Ecto neural progenitor cell (in vitro differentiated cells): ENCODE results near the gene SPIRE2.
"Not testable (repeated sequence)": the region's sequence is repeated elsewhere in the genome, so short reads cannot be mapped to it uniquely, and the experiment has no call there.

Source experiments
- DNase-seq: peaks from one replicate; pipeline ENCODE4 v3.0.0-alpha.2; 2018; ENCODE audit warnings: low spot score

SPIRE2 gene

GRCh38 chr16:89828199-89828869 is at the start of gene SPIRE2:
Gene SPIRE2 (plus strand): TSS chr16:89828475. CDS start chr16:89828551, 76 bp downstream.
- DNase-seq: peak; percentile 91

GRCh38 chr16:89779231-89779908 is 48.9 kb upstream of the SPIRE2 start:
- DNase-seq: no peak

- DNase-seq: no peak
Measured at GRCh38 chr16:89779909-89780305, 48.4 kb upstream of the SPIRE2 start.

- no peak for DNase-seq
Measured at GRCh38 chr16:89782489-89782888, 45.8 kb upstream of the SPIRE2 start.

- not testable (repeated sequence) for DNase-seq
Measured at GRCh38 chr16:89783952-89784351, 44.3 kb upstream of the SPIRE2 start.

- DNase-seq: no peak
Measured at GRCh38 chr16:89784406-89784805, 43.9 kb upstream of the SPIRE2 start.

- DNase-seq: no peak
Measured at GRCh38 chr16:89785523-89786155, 42.6 kb upstream of the SPIRE2 start.

GRCh38 chr16:89786474-89787364 is 41.6 kb upstream of the SPIRE2 start:
- DNase-seq: no peak

- no peak for DNase-seq
Measured at GRCh38 chr16:89787365-89787805, 40.9 kb upstream of the SPIRE2 start.

- DNase-seq: no peak
Measured at GRCh38 chr16:89791278-89791995, 36.8 kb upstream of the SPIRE2 start.

GRCh38 chr16:89793092-89793491 is 35.2 kb upstream of the SPIRE2 start:
- DNase-seq: not testable (repeated sequence)

GRCh38 chr16:89793955-89794354 is 34.3 kb upstream of the SPIRE2 start:
- DNase-seq: no peak

- DNase-seq: no peak
Measured at GRCh38 chr16:89795676-89796075, 32.6 kb upstream of the SPIRE2 start.

GRCh38 chr16:89796104-89796503 is 32.2 kb upstream of the SPIRE2 start:
- no peak for DNase-seq

- no peak for DNase-seq
Measured at GRCh38 chr16:89798126-89798525, 30.1 kb upstream of the SPIRE2 start.

- no peak for DNase-seq
Measured at GRCh38 chr16:89798832-89799370, 29.4 kb upstream of the SPIRE2 start.

- DNase-seq: no peak
Measured at GRCh38 chr16:89801800-89802199, 26.5 kb upstream of the SPIRE2 start.

- DNase-seq: no peak
Measured at GRCh38 chr16:89805136-89805905, 23.0 kb upstream of the SPIRE2 start.

GRCh38 chr16:89806589-89807193 is 21.6 kb upstream of the SPIRE2 start:
- DNase-seq: not testable (repeated sequence)

GRCh38 chr16:89808475-89808874 is 19.8 kb upstream of the SPIRE2 start:
- no peak for DNase-seq
